Psoas muscle (tissue), 8 donors: ENCODE results near the gene H3-3A. TPM values are rescaled to one million over a fixed set of nuclear protein-coding genes. Genes with fewer than 3 reads are reported as not detected.

Source experiments
- ATAC-seq, 4 donors: fragments of 200-7000 bp; cut with Tn5 transposase; one replicate each; pipeline ENCODE4 v1.9.1; 2020; ENCODE audit warnings: moderate library complexity in 3 of 4, mild to moderate bottlenecking in 2 of 4
- DNase-seq, 2 donors: peaks; one replicate each; pipeline ENCODE4 v3.0.0-alpha.2; 2020
- H3K27ac ChIP-seq: fragments of 200-600 bp; one replicate; pipeline ENCODE4 v1.8.0; 2022
- H3K27me3 ChIP-seq, 3 donors: fragments of 200-600 bp in 1 of 3; one replicate each; pipeline versions ENCODE4 v1.6.1 to v1.8.0; 2013 to 2022; ENCODE audit warnings: low read length in 2 of 3, mild to moderate bottlenecking in 2 of 3, moderate library complexity in 1 of 3; ENCODE audit not compliant: insufficient read depth in 3 of 3
- H3K36me3 ChIP-seq, 2 donors: fragments of 200-600 bp in 1 of 2; one replicate each; pipeline versions ENCODE4 v1.6.1 to v1.8.0; 2013 to 2022; ENCODE audit warnings: low read depth in 1 of 2, mild to moderate bottlenecking in 1 of 2, moderate library complexity in 1 of 2; ENCODE audit not compliant: insufficient read depth in 1 of 2
- H3K4me1 ChIP-seq: fragments of 200-600 bp; one replicate; pipeline ENCODE4 v1.8.0; 2022
- H3K4me3 ChIP-seq: fragments of 200-600 bp; one replicate; pipeline ENCODE4 v1.8.0; 2022; ENCODE audit warnings: mild to moderate bottlenecking
- H3K9me3 ChIP-seq: fragments of 200-600 bp; one replicate; pipeline ENCODE4 v1.8.0; 2022
- WGBS, 3 donors: extraction: QIAGEN DNeasy Blood & Tissue Kit; methylation state at CpG; one replicate each; pipeline versions ENCODE4 v1.1.6 to v1.1.7; 2013; 5-methylcytosine and 5-hydroxymethylcytosine counted together
- intact Hi-C, 2 donors: fragments of 100-400 bp; cut with DNase I; formaldehyde crosslinking; loops; one replicate each; pipeline versions ENCODE4 v1.11.0 to v1.14.2; 2022
- polyA plus RNA-seq, 3 donors: library from polyadenylated mRNA; stranded (reverse); fragments of 200-250 nt; gene quantifications; one replicate each; pipeline ENCODE4 v1.2.3, GENCODE V29; 2013
- total RNA-seq, 4 donors: library from RNA; stranded (reverse); fragmentation: NEBNext Ultra II Directional in 2 of 4; extraction: Animal tissue kit (Norgen Biotek cat#: 25700) in 2 of 4; gene quantifications; one replicate each; pipeline versions ENCODE4 v1.2.1 to v1.2.4, GENCODE V29; 2021 to 2023
- TF ChIP-seq, protein P1 (sequence below): fragments of 200-600 bp; IDR thresholded peaks from one replicate; pipeline ENCODE4 v1.8.0; 2022; ENCODE audit warnings: antibody characterized with exemption
- donor health status: healthy with polysubstance abuse.
- donor health status: DM: no; HTN: no; CAD: no; lungs with moderate emphysema.
- donor health status: Bipolar disorder and iron deficiency.
- donor health status: healthy.
- donor health status: DM: yes; HTN: yes; CAD: no.
- donor health status: DM: no; HTN: no; CAD: no.
- donor health status: DM: no; HTN: no; CAD: no.
- donor health status: DM: yes; HTN: yes; CAD: no.

The H3-3A gene
- total and polyA plus RNA-seq, 7 donors: 187 to 284 (median 210) TPM

- DNase-seq: no peak
- no peak for ATAC-seq
- intact Hi-C loops: loop anchor here in 1 of 2 donors (10.0 kb wide), 1 partner anchor 114 kb away; no protein-coding TSS in a partner anchor
- Histone ChIP-seq H3K9me3 (no peaks in the 10 kb centered on the region), H3K36me3 (no peaks in the 10 kb centered on the region), H3K27ac (no peak overlapping the region), H3K4me3 (no peak overlapping the region), H3K27me3 (no peaks in the 10 kb centered on the region), H3K4me1 (no peaks in the 10 kb centered on the region)
- TF ChIP-seq, protein P1, sequence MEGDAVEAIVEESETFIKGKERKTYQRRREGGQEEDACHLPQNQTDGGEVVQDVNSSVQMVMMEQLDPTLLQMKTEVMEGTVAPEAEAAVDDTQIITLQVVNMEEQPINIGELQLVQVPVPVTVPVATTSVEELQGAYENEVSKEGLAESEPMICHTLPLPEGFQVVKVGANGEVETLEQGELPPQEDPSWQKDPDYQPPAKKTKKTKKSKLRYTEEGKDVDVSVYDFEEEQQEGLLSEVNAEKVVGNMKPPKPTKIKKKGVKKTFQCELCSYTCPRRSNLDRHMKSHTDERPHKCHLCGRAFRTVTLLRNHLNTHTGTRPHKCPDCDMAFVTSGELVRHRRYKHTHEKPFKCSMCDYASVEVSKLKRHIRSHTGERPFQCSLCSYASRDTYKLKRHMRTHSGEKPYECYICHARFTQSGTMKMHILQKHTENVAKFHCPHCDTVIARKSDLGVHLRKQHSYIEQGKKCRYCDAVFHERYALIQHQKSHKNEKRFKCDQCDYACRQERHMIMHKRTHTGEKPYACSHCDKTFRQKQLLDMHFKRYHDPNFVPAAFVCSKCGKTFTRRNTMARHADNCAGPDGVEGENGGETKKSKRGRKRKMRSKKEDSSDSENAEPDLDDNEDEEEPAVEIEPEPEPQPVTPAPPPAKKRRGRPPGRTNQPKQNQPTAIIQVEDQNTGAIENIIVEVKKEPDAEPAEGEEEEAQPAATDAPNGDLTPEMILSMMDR: no peak
- 87 to 91% (median 90%) methylated on average over 6 of the region's 6 CpGs for WGBS, 3 donors
Measured at GRCh38 chr1:226119169-226119568, 56.7 kb downstream of the H3-3A start.

GRCh38 chr1:226120398-226120797 is 57.9 kb downstream of the H3-3A start:
- TF ChIP-seq, protein P1: no peak
- ATAC-seq: no peak
- Histone ChIP-seq H3K36me3 (no peaks in the 10 kb centered on the region), H3K4me3 (no peak overlapping the region), H3K9me3 (no peaks in the 10 kb centered on the region), H3K4me1 (no peaks in the 10 kb centered on the region), H3K27ac (no peak overlapping the region), H3K27me3 (no peaks in the 10 kb centered on the region)
- intact Hi-C loops: no loop called here
- no peak for DNase-seq
- WGBS, 3 donors: 90 to 91% (median 90%) methylated on average over 5 of the region's 5 CpGs

DNA sequence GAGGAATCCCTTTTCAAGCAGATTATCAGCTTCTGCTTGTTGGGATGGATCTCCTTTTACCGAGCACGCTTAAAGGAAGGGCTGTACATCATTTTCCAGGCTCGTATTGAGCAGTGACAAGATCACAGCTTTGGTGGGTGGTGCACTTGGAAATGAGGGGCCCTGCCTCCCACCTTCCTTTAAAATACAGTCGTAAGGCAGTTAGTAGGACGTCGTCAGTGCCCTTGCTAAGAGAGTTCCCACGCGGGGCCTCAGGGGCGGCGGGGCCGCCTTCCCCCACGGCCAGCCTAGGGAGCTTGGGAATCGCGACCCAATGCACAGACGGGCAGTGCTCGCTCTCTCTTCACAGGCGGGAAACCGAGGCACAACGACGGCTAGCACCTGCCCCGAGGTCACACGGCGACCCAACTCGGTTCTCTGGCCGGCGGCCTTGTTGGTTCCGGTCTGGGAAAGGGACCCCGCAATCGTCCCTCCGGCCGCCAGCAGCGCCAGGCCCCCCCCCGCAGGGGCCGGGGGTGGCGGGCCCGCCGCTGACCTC is 58.6 kb downstream of the H3-3A start:
- H3K4me3 ChIP-seq: peak overlapping the region; percentile 83
- ATAC-seq (no peak), DNase-seq (no peak)
- no peaks in the 10 kb centered on the region for H3K27me3 ChIP-seq
- WGBS, 3 donors: 14 to 19% (median 16%) methylated on average over 34 to 37 of the region's 37 CpGs
- H3K36me3 ChIP-seq: no peaks in the 10 kb centered on the region
- H3K9me3 ChIP-seq: no peaks in the 10 kb centered on the region
- H3K27ac ChIP-seq: peak overlapping the region; percentile 50
- no peaks in the 10 kb centered on the region for H3K4me1 ChIP-seq
- TF ChIP-seq, protein P1: no peak
- intact Hi-C loops: loop anchor here (1.0 kb wide), 1 partner anchor 56 kb away; no protein-coding TSS in a partner anchor

Other genes with a start within 250 kb of the H3-3A start
- gene TMEM63A, start 180.3 kb upstream of the H3-3A start, total RNA-seq: 10 to 100 TPM; 12.7 to 17.9 (median 16.0) TPM
- gene TMEM63A, start 180.3 kb upstream of the H3-3A start, polyA plus RNA-seq: 10 to 100 TPM in 2 of 3 donors, 1 to 10 TPM in 1; 7.1 to 14.2 (median 11.4) TPM
- gene LEFTY1, start 173.6 kb upstream of the H3-3A start, total RNA-seq: under 1 TPM in 1 of 4 donors, not detected in 3; 0.26 TPM
- gene LEFTY1, start 173.6 kb upstream of the H3-3A start, polyA plus RNA-seq: under 1 TPM in 2 of 3 donors, not detected in 1; 0.08 to 0.13 TPM
- gene PYCR2, start 138.5 kb upstream of the H3-3A start, total RNA-seq: 10 to 100 TPM; 46.0 to 59.4 (median 53.7) TPM
- gene PYCR2, start 138.5 kb upstream of the H3-3A start, polyA plus RNA-seq: 10 to 100 TPM; 34.9 to 70.2 (median 41.4) TPM
- 1 to 10 TPM in 1 of 4 donors, under 1 TPM in 2, not detected in 1; 0.13 to 1.2 (median 0.42) TPM for gene LEFTY2, start 121.5 kb upstream of the H3-3A start, total RNA-seq
- gene LEFTY2, start 121.5 kb upstream of the H3-3A start, polyA plus RNA-seq: under 1 TPM in 2 of 3 donors, not detected in 1; 0.03 to 0.10 TPM
- gene SDE2, start 63.4 kb upstream of the H3-3A start, total RNA-seq: 10 to 100 TPM; 17.4 to 27.7 (median 22.1) TPM
- 10 to 100 TPM in 1 of 3 donors, 1 to 10 TPM in 2; 8.1 to 19.5 (median 9.7) TPM for gene SDE2, start 63.4 kb upstream of the H3-3A start, polyA plus RNA-seq
- 10 to 100 TPM; 27.5 to 35.0 (median 29.4) TPM for gene ACBD3, start 124.0 kb downstream of the H3-3A start, total RNA-seq
- gene ACBD3, start 124.0 kb downstream of the H3-3A start, polyA plus RNA-seq: 10 to 100 TPM; 13.4 to 32.4 (median 21.7) TPM
- gene MIXL1, start 160.9 kb downstream of the H3-3A start, total RNA-seq: not detected
- under 1 TPM in 1 of 3 donors, not detected in 2; 0.01 TPM for gene MIXL1, start 160.9 kb downstream of the H3-3A start, polyA plus RNA-seq
- gene LIN9, start 246.4 kb downstream of the H3-3A start, total RNA-seq: 1 to 10 TPM; 1.1 to 1.8 (median 1.5) TPM
- 1 to 10 TPM; 1.5 to 2.6 (median 2.2) TPM for gene LIN9, start 246.4 kb downstream of the H3-3A start, polyA plus RNA-seq